ENCODE measurements around the gene HSD3B7. TPM values are rescaled to one million over a fixed set of nuclear protein-coding genes. Genes with fewer than 3 reads are reported as not detected.

HSD3B7 gene
- total and polyA plus RNA-seq, 2 donors (not counting 1 experiment from before 2014, with no cell fraction given), result 0.89 to 1.2 TPM

DNA sequence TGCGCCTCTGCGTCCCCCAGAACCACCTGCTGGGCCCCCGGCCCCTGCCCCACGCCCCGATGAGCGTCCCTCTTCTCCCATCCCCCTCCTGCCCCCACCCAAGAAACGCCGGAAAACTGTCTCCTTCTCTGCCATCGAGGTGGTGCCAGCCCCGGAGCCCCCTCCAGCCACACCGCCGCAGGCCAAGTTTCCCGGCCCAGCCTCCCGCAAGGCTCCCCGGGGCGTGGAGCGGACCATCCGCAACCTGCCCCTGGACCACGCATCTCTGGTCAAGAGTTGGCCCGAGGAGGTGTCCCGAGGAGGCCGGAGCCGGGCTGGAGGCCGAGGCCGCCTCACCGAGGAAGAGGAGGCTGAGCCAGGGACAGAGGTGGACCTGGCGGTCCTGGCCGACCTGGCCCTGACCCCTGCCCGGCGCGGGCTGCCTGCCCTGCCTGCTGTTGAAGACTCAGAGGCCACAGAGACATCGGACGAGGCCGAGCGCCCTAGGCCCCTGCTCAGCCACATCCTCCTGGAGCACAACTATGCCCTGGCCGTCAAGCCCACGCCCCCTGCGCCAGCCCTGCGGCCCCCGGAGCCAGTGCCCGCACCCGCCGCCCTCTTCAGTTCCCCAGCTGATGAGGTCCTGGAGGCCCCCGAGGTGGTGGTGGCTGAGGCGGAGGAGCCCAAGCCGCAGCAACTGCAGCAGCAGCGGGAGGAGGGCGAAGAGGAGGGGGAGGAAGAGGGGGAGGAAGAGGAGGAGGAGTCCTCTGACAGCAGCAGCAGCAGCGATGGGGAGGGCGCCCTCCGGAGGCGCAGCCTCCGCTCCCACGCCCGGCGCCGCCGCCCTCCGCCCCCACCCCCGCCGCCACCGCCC, 5.6 kb upstream of the HSD3B7 start:
- no peaks in the 10 kb centered on the region for H3K4me1 Mint-ChIP-seq
- peaks cover 1 to 47% of the 10 kb centered on the region in 2 experiments for H3K36me3 ChIP-seq (replicated peaks in 1 of 2; ENCODE audit: control extremely low read depth in 1 of 2, control insufficient read depth in 1 of 2, extremely low read depth in 1 of 2, insufficient read depth in 2 of 2, low read length in 1 of 2)
- POLR2A ChIA-PET, result no interaction called here

More for the DNA sequence above, 5.6 kb upstream of the HSD3B7 start:
- no peak overlapping the region for H3K4me2 ChIP-seq (replicated peaks; ENCODE audit: low read depth, low read length, poor library complexity, severe bottlenecking)
- no peaks in the 10 kb centered on the region for H3K9me3 Mint-ChIP-seq (ENCODE audit: insufficient read depth)
- H3K27ac Mint-ChIP-seq, result no peak overlapping the region
- CTCF ChIA-PET, result no interaction called here
- 97% methylated on average over 58 of the region's 62 CpGs for WGBS (ENCODE audit: insufficient coverage)
- H3K27me3 ChIP-seq (replicated peaks in 1 of 4; ENCODE audit: control extremely low read depth in 1 of 4, control insufficient read depth in 3 of 4, insufficient read depth in 4 of 4, low read length in 3 of 4), result no peaks in the 10 kb centered on the region
- H3K27ac ChIP-seq (ENCODE audit: low read length in 2 of 2), result no peak overlapping the region
- intact Hi-C loops (cut with micrococcal nuclease), result no loop called here
- H3K9ac ChIP-seq (ENCODE audit: low read length), result no peak overlapping the region
- DNase-seq, result no peak
- H3K9me3 ChIP-seq (ENCODE audit: control extremely low read depth in 1 of 3, control insufficient read depth in 2 of 3, insufficient read depth in 1 of 3, low read length in 2 of 3), result no peaks in the 10 kb centered on the region
- no peak overlapping the region for H2AFZ ChIP-seq (ENCODE audit: insufficient read depth, low read depth, low read length, poor library complexity, severe bottlenecking)
- peaks cover 19% of the 10 kb centered on the region for H4K20me1 ChIP-seq (ENCODE audit: control insufficient read depth, insufficient read depth, low read length, poor library complexity, severe bottlenecking)
- ATAC-seq (ENCODE audit: low read depth), result no peak
- H3K4me1 ChIP-seq (ENCODE audit: control insufficient read depth in 2 of 2, insufficient read depth in 2 of 2, low read length in 2 of 2), result no peaks in the 10 kb centered on the region
- H3K4me3 ChIP-seq (ENCODE audit: control extremely low read depth in 1 of 5, extremely low read depth in 1 of 5, insufficient read depth in 1 of 5, low read depth in 2 of 5, low read length in 4 of 5), result no peak overlapping the region
- H3K27me3 Mint-ChIP-seq, result no peaks in the 10 kb centered on the region
- peaks cover 5% of the 10 kb centered on the region for H3K79me2 ChIP-seq (ENCODE audit: control insufficient read depth, insufficient read depth, low read length)
- TF ChIP-seq CTCF (IDR thresholded peaks at IDR 0.05) (no peak), EZH2 (IDR thresholded peaks at IDR 0.05; ENCODE audit: borderline replicate concordance, insufficient read depth, low read depth, low read length, poor library complexity, severe bottlenecking) (no peak)
- H3K4me3 Mint-ChIP-seq, result no peak overlapping the region
